ENCODE results near the gene CFAP20DC. TPM values are rescaled to one million over a fixed set of nuclear protein-coding genes. Genes with fewer than 3 reads are reported as not detected.

The CFAP20DC gene
- total and polyA plus RNA-seq, 7 donors: 0.03 TPM; not detected in 4

GRCh38 chr3:59043391-59043790 lies 6.4 kb downstream of the CFAP20DC start:
- no peak for TF ChIP-seq CTCF (IDR thresholded peaks at IDR 0.05)
- H3K36me3 ChIP-seq (ENCODE audit: insufficient read depth in 1 of 2, low read depth in 1 of 2): no peaks in the 10 kb centered on the region
- no peak for DNase-seq
- H3K27me3 ChIP-seq (ENCODE audit: insufficient read depth in 3 of 3, low read length in 2 of 3): no peaks in the 10 kb centered on the region
- H3K4me3 ChIP-seq: no peak overlapping the region
- no peaks in the 10 kb centered on the region for H3K4me1 ChIP-seq
- no peak overlapping the region for H3K27ac ChIP-seq
- intact Hi-C loops (cut with DNase I): no loop called here
- 57 to 65% (median 60%) methylated on average over 2 of the region's 2 CpGs for WGBS, 3 donors
- no peaks in the 10 kb centered on the region for H3K9me3 ChIP-seq
- ATAC-seq: no peak

- DNase-seq (no peak), ATAC-seq (no peak)
- no peaks in the 10 kb centered on the region for H3K36me3 ChIP-seq (ENCODE audit: insufficient read depth in 1 of 2, low read depth in 1 of 2)
- TF ChIP-seq CTCF (IDR thresholded peaks at IDR 0.05): no peak
- H3K27ac ChIP-seq: no peak overlapping the region
- no peaks in the 10 kb centered on the region for H3K9me3 ChIP-seq
- intact Hi-C loops (cut with DNase I): no loop called here
- H3K27me3 ChIP-seq (ENCODE audit: insufficient read depth in 3 of 3, low read length in 2 of 3): no peaks in the 10 kb centered on the region
- no peak overlapping the region for H3K4me3 ChIP-seq
- H3K4me1 ChIP-seq: no peaks in the 10 kb centered on the region
Measured at GRCh38 chr3:59040902-59041301, 8.9 kb downstream of the CFAP20DC start.

- DNase-seq (no peak), ATAC-seq (no peak)
- no peaks in the 10 kb centered on the region for H3K9me3 ChIP-seq
- H3K4me3 ChIP-seq: no peak overlapping the region
- H3K4me1 ChIP-seq: no peaks in the 10 kb centered on the region
- no peaks in the 10 kb centered on the region for H3K36me3 ChIP-seq (ENCODE audit: insufficient read depth in 1 of 2, low read depth in 1 of 2)
- 63 to 81% (median 72%) methylated on average over 1 of the region's 1 CpG for WGBS, 3 donors
- no peak overlapping the region for H3K27ac ChIP-seq
- no peak for TF ChIP-seq CTCF (IDR thresholded peaks at IDR 0.05)
- H3K27me3 ChIP-seq (ENCODE audit: insufficient read depth in 3 of 3, low read length in 2 of 3): no peaks in the 10 kb centered on the region
- intact Hi-C loops (cut with DNase I): no loop called here
Measured at GRCh38 chr3:59027607-59028006, 22.2 kb downstream of the CFAP20DC start.

GRCh38 chr3:59023612-59024011 lies 26.2 kb downstream of the CFAP20DC start:
- H3K4me3 ChIP-seq: no peak overlapping the region
- DNase-seq: no peak
- H3K4me1 ChIP-seq: no peaks in the 10 kb centered on the region
- no peaks in the 10 kb centered on the region for H3K27me3 ChIP-seq (ENCODE audit: insufficient read depth in 3 of 3, low read length in 2 of 3)
- no peak for TF ChIP-seq CTCF (IDR thresholded peaks at IDR 0.05)
- WGBS, 3 donors: 63 to 67% (median 63%) methylated on average over 3 of the region's 3 CpGs
- ATAC-seq: no peak
- no peaks in the 10 kb centered on the region for H3K9me3 ChIP-seq
- H3K27ac ChIP-seq: no peak overlapping the region
- intact Hi-C loops (cut with DNase I): no loop called here
- no peaks in the 10 kb centered on the region for H3K36me3 ChIP-seq (ENCODE audit: insufficient read depth in 1 of 2, low read depth in 1 of 2)

- H3K36me3 ChIP-seq (ENCODE audit: insufficient read depth in 1 of 2, low read depth in 1 of 2): no peaks in the 10 kb centered on the region
- no peak overlapping the region for H3K27ac ChIP-seq
- no peak for ATAC-seq
- no peaks in the 10 kb centered on the region for H3K4me1 ChIP-seq
- no peak for DNase-seq
- intact Hi-C loops (cut with DNase I): no loop called here
- no peak for TF ChIP-seq CTCF (IDR thresholded peaks at IDR 0.05)
- WGBS, 3 donors: 72 to 78% (median 73%) methylated on average over 2 of the region's 2 CpGs
- H3K4me3 ChIP-seq: no peak overlapping the region
- no peaks in the 10 kb centered on the region for H3K27me3 ChIP-seq (ENCODE audit: insufficient read depth in 3 of 3, low read length in 2 of 3)
- no peaks in the 10 kb centered on the region for H3K9me3 ChIP-seq
Measured at GRCh38 chr3:59017617-59017984, 32.2 kb downstream of the CFAP20DC start.
